Stimulated activated CD4-positive, alpha-beta T cell treated with anti-CD3 and anti-CD28 coated beads, Interleukin-4, amount 100 ng/mL, for 48 hours (primary cell): Measurements from ENCODE around the gene MAP3K3.
A peak's percentile ranks its signal among the peaks of the same experiment; 100 is the strongest.

Experiments
- DNase-seq, 2 donors: peaks; one replicate each; pipeline ENCODE4 v3.0.0-alpha.2; 2020; ENCODE audit warnings: low read depth in 2 of 2

MAP3K3 gene

GRCh38 chr17:63621684-63622573 is at the start of gene MAP3K3:
TSS of gene MAP3K3 (plus strand) at chr17:63622417. CDS start at chr17:63622760, 343 bp downstream.
- DNase-seq = peak; percentile 92 to 96

DNA sequence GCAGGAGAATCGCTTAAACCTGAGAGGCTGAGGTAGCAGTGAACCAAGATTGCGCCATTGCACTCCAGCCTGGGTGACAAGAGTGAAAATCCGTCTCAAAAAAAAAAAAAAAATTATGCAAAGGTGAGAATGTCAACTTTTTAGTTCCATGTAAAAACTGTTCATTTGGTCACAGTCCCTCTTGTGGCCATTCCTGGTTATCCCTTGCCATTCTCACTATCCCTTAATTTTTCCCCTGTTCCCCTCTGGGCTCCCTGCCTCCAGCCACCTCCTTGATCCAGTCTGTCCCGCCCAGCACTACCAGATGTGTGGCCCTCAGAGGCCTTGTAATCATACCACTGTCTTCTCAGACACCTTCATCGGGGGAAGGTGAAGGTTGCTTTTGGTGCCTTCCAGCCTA is 48.6 kb upstream of the MAP3K3 start:
- no peak for DNase-seq

GRCh38 chr17:63578027-63578768 is 44.0 kb upstream of the MAP3K3 start:
- no peak for DNase-seq

GRCh38 chr17:63578769-63579111 is 43.5 kb upstream of the MAP3K3 start:
- DNase-seq = no peak

GRCh38 chr17:63579633-63580032 is 42.6 kb upstream of the MAP3K3 start:
- DNase-seq = no peak

DNA sequence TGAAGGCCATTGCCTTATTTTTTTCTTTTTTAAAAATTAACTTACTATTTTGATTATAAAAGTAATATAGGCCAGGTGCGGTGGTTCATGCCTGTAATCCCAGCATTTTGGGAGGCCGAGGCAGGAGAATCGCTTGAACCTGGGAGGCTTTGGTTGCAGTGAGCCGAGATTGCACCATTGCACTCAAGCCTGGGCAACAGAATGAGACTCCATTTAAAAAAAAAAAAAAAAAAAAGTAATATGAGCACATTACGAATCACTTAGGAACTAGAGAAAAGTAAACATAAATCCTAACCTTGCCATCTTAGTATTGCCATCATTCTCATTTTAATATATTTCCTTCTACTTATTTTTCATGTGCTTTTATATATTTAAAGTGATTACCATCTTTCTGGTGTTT is 34.4 kb upstream of the MAP3K3 start:
- no peak for DNase-seq

- no peak for DNase-seq
These were observed 33.4 kb upstream of the MAP3K3 start for GRCh38 chr17:63588797-63589196.

- DNase-seq = no peak
These were observed 32.6 kb upstream of the MAP3K3 start for GRCh38 chr17:63589646-63590045.

GRCh38 chr17:63592797-63593196 is 29.4 kb upstream of the MAP3K3 start:
- no peak for DNase-seq

- no peak for DNase-seq
These were observed 27.1 kb upstream of the MAP3K3 start for GRCh38 chr17:63595132-63595531.

DNA sequence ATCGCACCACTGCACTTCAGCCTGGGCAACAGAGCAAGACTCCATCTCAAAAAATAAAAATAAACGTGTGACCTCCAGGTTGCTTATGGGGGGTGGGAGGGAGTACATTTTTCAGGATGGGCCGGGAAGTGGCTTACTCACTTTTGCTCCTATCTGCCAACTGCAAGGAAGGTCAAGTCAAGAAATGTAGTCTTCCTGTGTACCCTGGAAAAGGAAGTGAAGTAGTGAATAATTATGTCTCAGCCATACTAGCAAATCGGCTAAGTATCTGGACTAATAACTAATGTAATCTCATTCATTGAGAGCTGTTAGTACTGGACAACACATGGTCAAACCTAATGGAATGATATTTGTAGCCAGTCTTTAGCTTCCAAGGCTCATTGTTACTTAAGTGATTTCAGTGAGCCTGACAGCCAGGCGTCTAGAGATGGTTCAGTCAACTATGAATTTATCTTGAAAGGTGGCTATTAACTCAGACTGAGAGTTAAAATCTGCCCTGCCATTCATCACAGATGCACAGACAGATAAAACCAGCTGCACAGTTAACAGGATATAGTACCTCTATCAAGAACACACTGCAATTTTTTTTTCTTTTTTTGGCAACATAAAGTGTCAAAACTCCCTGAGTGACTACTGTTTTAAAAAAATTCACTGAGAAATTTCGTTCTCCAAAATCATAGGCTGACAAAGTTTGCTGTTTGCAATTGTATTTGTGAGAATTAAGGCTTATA is 25.2 kb upstream of the MAP3K3 start:
- DNase-seq = no peak

GRCh38 chr17:63598281-63598680 is 23.9 kb upstream of the MAP3K3 start:
- DNase-seq = no peak

DNA sequence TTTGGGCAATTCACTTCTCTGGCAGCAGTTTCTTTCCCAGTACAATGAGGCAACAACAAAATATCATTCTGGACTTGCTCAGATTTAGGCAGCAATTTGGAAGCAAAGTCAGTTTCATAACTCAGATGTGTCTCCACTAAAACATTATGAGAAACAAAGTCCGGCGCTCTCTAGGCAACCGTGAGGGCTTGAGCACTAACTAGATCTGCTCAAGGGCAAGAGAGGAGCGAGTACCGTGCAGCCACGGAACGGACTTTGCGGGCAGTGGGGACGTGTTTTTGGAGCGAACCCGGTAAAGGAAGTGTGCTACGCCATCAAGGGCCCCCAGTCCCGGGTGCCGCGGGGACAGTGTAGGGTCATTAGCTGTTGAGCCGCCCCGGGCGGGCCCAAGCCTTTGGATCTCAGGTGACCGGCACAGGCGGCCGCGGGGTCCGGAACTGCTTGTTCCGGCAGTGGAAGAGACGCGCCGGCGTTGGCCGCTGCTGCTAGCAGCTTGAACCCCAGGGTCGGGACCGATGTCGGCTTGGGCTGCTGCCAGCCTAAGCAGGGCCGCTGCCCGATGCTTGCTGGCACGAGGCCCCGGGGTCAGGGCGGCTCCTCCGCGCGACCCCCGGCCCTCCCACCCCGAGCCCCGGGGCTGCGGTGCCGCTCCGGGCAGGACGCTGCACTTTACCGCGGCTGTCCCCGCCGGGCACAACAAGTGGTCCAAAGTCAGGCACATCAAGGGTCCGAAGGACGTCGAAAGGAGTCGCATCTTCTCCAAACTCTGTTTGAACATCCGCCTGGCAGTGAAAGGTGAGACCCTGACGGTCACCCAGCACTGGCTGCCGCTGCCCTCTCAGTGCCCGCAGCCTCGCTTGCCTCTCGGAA is 21.4 kb upstream of the MAP3K3 start, which contains the start of gene TACO1:
Gene TACO1, plus strand, starts transcription at position 327 of the 870 bp plus-strand sequence. Its CDS starts 189 bp downstream, at position 516.
- peak; percentile 75 to 77 for DNase-seq

DNA sequence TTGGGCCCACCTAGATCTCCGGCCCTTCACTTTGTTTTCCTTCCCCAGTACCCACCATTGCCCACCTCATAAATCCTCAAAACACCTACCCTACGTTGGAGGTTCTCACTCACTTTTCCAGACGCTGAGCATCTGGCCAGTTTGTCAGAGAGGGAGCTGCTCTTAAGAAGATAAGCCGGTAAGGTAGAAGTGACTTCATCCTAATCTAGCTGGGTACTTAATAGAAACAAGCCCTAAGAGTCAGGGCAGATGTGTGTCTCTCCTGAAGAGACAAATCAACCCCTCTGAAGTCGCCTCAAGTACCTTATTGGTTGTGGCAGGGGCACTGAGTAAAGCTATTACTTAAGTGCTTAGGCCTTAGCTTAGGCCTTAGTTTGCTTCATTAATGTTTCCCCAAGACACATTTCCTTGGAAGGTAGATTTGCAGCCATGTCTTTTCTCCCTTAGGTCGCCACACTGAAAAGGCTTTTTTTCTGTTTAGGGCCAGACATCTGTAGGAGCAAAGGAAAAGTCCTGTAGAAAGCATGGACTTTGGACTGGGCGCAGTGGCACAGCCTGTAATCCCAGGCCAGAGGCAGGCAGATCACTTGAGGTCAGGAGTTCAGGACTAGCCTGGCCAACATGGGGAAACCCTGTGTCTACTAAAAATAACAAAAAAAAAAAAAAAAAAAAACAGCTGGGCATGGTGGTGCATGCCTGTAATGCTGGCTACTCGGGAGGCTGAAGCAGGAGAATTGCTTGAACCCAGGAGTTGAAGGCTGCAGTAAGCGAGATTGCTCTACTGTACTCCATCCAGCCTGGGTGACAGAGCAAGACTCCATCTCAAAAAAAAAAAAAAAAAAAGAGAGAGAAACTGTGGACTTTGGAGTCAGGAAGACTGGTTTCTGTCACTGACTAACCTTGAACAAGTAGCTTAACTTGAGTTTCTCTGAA is 20.5 kb upstream of the MAP3K3 start:
- no peak for DNase-seq

GRCh38 chr17:63609816-63610573 is 12.2 kb upstream of the MAP3K3 start:
- DNase-seq = no peak

DNA sequence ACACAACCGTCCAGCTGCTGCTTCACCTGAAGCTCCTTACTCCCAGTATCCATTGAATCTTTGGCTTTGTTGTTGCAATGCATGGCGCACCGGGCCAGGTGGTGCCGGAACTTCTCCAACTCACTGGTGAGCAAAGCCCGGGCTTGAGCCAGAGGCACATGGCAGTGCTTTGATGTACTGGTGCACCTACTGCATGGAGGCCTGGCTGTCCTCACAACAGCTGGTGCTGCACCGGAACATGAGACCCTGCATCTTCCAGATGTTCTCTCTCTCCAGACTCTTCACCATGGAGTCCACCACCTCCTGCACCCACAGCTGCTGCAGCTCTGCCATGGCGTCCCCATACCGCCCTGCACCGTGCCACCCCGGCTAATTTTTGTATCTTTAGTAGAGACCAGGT is 11.4 kb upstream of the MAP3K3 start:
- DNase-seq = no peak

GRCh38 chr17:63611354-63611753 is 10.9 kb upstream of the MAP3K3 start:
- DNase-seq = peak in 1 of 2 donors; percentile 11

DNA sequence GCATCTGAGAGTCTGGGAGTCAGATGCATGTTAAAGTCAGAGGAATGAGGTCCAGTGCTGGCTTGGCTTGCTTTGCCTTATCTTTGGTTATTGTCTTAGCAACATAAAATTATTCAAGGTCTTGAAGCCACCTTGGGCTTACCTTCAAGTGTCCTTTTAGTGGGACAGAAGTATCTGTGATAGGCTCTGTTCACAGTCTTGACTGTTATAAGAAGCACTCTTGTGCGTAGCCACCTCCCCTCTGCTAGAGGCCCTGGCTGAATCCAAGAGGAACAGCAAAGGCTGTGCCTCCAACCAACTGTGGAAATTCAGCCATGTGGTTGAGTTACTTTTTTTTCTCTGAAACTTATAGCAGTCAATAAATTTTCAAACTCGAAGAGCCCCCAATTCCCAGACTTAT is 8.6 kb upstream of the MAP3K3 start:
- no peak for DNase-seq

GRCh38 chr17:63621229-63621683 is 961 bp upstream of the MAP3K3 start:
- no peak for DNase-seq
